Astrocyte of the spinal cord (primary cell): ENCODE results near the gene RDH13.

Experiments used
- DNase-seq: peaks from one replicate; pipeline ENCODE4 v3.0.0; 2011; ENCODE audit warnings: low read depth, low spot score
- H3K4me3 ChIP-seq: 2 replicates; pipeline ENCODE4 v1.5.1; 2011; ENCODE audit warnings: low read depth, mild to moderate bottlenecking, low read length, moderate library complexity
- in situ Hi-C: cut with HindIII; loops from 2 replicates; pipeline ENCODE4 v1.10.0; 2017; ENCODE audit warnings: low sequenced_read_pairs
- TF ChIP-seq, protein P1 (sequence below): IDR thresholded peaks from 2 replicates; pipeline ENCODE4 v1.5.1; 2012; ENCODE audit warnings: low read depth, mild to moderate bottlenecking, low read length, inconsistent platforms

Gene RDH13

DNA sequence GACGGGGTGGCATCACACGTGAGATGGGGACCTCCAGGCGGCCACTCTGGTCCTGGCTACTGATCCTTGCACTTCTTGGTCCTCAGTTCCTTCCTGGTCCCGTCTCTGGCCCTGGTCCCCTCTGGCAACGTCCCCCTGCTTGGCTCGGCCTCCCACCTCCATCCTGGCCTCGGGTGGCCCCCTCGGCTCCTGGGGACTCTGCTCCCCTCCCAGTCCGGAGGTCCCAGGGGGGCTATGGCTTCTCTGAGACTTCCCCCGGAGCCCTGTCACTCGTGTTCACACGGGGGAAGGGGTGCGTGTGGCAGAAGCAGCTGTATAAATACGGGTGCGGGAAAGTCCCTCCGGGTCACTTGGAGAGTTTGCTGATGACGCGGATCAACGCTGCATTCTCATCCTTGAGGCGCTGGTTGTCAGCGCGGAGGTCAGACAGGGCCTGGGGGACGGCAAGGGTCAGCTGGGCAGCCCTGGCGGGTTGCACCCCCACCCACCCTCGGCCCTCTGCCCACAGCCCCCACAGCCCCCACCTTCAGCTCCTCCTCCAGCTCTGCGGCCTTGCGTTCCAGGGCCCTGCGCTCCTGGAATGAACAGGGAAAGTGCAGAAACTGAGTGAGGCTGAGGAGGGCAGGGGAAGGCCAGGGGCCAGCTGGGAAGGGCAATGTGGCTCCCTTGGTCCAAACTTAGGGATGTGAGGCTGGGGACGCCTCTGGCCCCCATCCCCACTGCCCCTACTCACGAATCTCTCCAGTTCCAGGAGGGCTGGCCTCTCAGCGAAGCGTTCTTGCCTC, 28.4 kb upstream of the RDH13 start:
- H3K4me3 ChIP-seq = no peak overlapping the region
- TF ChIP-seq, protein P1, sequence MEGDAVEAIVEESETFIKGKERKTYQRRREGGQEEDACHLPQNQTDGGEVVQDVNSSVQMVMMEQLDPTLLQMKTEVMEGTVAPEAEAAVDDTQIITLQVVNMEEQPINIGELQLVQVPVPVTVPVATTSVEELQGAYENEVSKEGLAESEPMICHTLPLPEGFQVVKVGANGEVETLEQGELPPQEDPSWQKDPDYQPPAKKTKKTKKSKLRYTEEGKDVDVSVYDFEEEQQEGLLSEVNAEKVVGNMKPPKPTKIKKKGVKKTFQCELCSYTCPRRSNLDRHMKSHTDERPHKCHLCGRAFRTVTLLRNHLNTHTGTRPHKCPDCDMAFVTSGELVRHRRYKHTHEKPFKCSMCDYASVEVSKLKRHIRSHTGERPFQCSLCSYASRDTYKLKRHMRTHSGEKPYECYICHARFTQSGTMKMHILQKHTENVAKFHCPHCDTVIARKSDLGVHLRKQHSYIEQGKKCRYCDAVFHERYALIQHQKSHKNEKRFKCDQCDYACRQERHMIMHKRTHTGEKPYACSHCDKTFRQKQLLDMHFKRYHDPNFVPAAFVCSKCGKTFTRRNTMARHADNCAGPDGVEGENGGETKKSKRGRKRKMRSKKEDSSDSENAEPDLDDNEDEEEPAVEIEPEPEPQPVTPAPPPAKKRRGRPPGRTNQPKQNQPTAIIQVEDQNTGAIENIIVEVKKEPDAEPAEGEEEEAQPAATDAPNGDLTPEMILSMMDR = no peak
- no peak for DNase-seq
- in situ Hi-C loops = no loop called here

DNA sequence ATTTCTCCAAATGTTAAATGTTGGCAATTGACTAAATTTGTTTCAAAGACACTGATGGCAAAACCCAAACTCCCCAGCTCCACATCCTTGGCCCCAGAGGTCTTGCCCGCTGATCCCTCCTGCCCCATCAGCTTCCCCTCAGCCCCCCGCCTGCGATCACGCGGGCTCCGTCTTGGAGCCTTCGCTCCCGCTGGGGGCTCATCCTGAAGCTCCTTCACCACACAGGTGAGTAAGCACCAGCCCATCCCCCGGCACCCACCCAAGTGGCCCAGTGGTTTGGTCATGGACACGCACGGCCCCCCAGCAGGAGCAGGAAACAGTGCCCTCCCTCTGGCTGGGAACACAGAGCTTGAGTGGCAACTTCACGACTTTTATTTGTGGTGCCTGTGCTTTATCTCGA, 27.6 kb upstream of the RDH13 start:
- TF ChIP-seq, protein P1 = no peak
- DNase-seq = no peak
- in situ Hi-C loops = no loop called here
- H3K4me3 ChIP-seq = no peak overlapping the region

DNA sequence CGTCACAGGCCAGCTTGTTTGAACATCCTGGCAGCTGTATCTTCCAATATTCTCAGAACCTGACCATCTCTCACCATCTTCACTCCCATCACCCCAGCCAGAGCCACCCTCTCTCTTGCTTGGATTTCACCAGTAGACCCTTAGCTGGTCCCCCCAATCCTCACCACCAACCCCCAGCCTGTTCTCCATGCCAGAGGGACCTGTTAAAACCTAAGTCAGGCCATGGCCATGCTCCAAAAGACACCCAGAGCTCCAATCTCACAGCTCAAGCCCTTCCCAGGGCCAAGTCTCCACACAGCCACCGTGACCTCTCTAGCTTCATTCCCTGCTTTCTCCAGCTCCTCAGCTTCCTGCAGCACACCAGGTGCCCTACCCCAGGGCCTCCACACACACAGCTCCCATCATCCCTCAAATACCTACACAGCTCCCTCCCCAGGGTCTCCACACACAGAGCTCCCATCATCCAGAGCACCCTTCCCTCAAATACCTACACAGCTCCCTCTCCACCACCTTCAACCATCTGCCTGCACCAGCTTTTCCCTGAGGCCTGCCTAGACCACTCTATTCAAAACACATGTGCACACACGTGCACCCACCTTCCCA, 26.5 kb upstream of the RDH13 start:
- DNase-seq = no peak
- in situ Hi-C loops = no loop called here
- TF ChIP-seq, protein P1 = no peak
- no peak overlapping the region for H3K4me3 ChIP-seq

DNA sequence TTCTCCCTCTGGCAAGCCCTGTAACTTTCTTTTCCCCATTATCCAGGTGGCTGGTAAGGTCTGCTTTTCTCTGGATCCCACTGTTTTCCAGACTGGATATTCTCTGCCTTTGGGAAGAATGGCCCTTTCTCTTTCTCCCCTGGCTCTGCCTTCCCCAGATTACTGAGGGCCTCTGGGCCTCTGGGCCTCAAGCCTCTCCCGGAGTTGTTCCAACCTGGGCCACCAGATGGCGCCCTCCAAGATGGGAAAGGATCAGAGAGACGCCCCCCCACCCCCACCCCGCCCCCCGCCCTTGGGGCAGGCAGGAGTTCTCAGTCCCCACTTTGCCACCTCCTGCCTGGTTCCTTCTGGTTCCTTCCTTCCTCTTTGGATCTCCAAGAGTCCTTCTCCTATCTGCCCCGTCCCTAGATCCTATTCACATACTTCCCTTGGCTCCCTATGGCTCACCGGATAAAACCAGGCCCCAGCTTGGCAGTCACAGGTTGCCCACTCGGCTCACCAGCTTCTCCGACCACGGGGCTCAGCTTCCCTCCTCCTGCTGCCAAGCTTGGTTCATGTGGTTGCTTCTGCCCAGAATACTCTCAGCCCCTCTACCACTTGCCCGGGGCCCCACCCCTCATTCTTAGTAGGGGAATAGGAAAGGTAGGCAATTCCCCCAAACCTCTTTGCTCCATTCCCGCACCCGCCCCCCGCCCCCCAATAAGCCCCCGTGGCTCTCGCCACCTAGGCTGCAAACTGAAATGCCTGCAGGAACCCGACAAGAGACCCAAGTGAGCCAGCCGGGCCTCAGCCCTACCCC, 25.8 kb upstream of the RDH13 start:
- H3K4me3 ChIP-seq = no peak overlapping the region
- in situ Hi-C loops = no loop called here
- peak; percentile 61 for DNase-seq
- TF ChIP-seq, protein P1 = peak; percentile 71

DNA sequence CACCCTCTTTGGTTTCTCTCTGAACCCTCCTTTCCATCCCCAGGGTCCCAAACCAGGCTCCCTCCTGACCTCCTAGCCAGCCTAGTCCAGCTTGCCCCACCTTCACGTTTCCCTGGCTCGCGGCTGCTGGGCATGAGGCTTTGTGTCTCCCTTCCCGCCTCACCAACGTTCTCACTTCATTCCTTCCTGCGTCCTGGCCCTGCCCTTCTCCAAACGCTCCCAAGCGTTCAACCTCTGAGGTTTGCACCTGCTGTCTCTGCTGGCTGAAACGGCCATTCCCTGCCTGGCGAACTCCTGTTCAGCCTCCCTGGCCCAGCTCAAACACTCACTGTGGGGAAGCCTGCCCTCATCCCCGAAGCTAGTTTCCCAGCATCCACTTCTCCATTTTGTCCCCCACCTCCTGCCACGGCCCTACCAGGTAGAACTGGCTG, 25.1 kb upstream of the RDH13 start:
- no peak for DNase-seq
- in situ Hi-C loops = no loop called here
- TF ChIP-seq, protein P1 = no peak
- no peak overlapping the region for H3K4me3 ChIP-seq

DNA sequence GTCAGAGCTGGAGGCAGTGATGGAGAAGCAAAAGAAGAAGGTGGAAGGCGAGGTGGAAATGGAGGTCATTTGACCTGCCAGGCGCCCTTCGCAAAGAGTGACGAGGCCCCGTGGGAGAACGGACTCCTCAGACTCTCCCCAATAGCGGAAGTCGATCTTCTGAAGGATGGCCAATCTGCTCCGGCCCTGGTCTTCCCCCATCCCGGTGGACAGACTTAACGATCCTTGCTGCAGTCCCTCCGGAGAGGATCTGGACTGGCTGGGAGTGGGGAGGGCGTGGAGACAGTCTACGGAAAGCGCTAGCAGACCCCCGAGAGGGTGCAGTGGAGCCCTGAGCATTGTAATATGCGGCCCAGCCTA, 24.6 kb upstream of the RDH13 start:
- in situ Hi-C loops = no loop called here
- peak; percentile 17 for DNase-seq
- peak overlapping the region; percentile 48 for H3K4me3 ChIP-seq
- TF ChIP-seq, protein P1 = no peak
